HCT116 (cell line): Measurements from ENCODE around the gene SYCP3. TPM values are rescaled to one million over a fixed set of nuclear protein-coding genes. Genes with fewer than 3 reads are reported as not detected.

Experiments used
- ATAC-seq: fragments of 200-7000 bp; cut with Tn5 transposase; 2 replicates; pipeline ENCODE4 v1.9.1; 2020; ENCODE audit warnings: mild to moderate bottlenecking, moderate library complexity
- BruUV-seq: library from RNA; stranded (reverse); fragments of 400-500 nt; replicated peaks from 2 replicates; lab custom pipeline; 2021; lab: Mats Ljungman, UMichigan
- CTCF ChIA-PET: fragments of 300-600 bp; sonication (Branson Sonifier 250); formaldehyde crosslinking; loops from one replicate; lab custom pipeline; 2021; ENCODE audit warnings: antibody characterized with exemption; lab: Charles Lee
- POLR2A ChIA-PET: fragments of 300-600, 350-600 bp; sonication (Branson Sonifier 250); formaldehyde crosslinking; loops from one replicate; lab custom pipeline; 2021; ENCODE audit warnings: antibody characterized with exemption; lab: Charles Lee
- RAD21 ChIA-PET, 2 experiments: fragments of 300-600 bp; sonication (Branson Sonifier 250); formaldehyde crosslinking; loops; one replicate each; lab custom pipeline; 2023; ENCODE audit warnings: low total read pairs in 2 of 2; ENCODE audit not compliant: uncharacterized antibody in 2 of 2, unreplicated experiment in 2 of 2, low non-redundant PET in 1 of 2; lab: Charles Lee
- DNase-seq: peaks from one replicate; pipeline ENCODE4 v3.0.0-alpha.2; 2010; ENCODE audit warnings: low read depth, low spot score
- H2AFZ ChIP-seq: fragments of 200-600 bp; shearing (Covaris generic), sonication (generic); 2 replicates; pipeline ENCODE4 v1.6.1; 2017; ENCODE audit warnings: low read depth, mixed run types, mixed read lengths, antibody characterized with exemption, low read length; ENCODE audit not compliant: poor library complexity, severe bottlenecking
- H3K27ac ChIP-seq: 2 replicates; pipeline ENCODE4 v1.5.1; 2012; ENCODE audit warnings: low read depth, low read length
- H3K27me3 ChIP-seq: fragments of 200-600 bp; sonication (generic); 2 replicates; pipeline ENCODE4 v1.6.1; 2016; ENCODE audit warnings: mixed run types, low read length, mixed read lengths; ENCODE audit not compliant: insufficient read depth
- H3K36me3 ChIP-seq, 2 experiments: fragments of 200-500 bp in 1 of 2; fragments of 200-600 bp in 1 of 2; sonication (Bioruptor generic) in 1 of 2; sonication (generic) in 1 of 2; 2 replicates each; pipeline versions ENCODE4 v1.5.1 to v1.6.1; 2014 to 2016; ENCODE audit warnings: low read length in 2 of 2, inconsistent platforms in 1 of 2, mixed read lengths in 1 of 2, mixed run types in 1 of 2; ENCODE audit not compliant: insufficient read depth in 2 of 2, control insufficient read depth in 1 of 2
- H3K4me1 ChIP-seq, 2 experiments: fragments of 200-600 bp in 1 of 2; sonication (generic) in 1 of 2; 2 replicates each; pipeline versions ENCODE4 v1.5.1 to v1.6.1; 2012 to 2017; ENCODE audit warnings: low read length in 2 of 2, inconsistent platforms in 1 of 2, mild to moderate bottlenecking in 1 of 2, mixed read lengths in 1 of 2, mixed run types in 1 of 2, moderate library complexity in 1 of 2; ENCODE audit not compliant: insufficient read depth in 2 of 2, control insufficient read depth in 1 of 2
- H3K4me2 ChIP-seq: fragments of 200-600 bp; sonication (generic); 2 replicates; pipeline ENCODE4 v1.6.1; 2017; ENCODE audit warnings: mixed run types, low read length, mixed read lengths
- H3K4me3 ChIP-seq, 2 experiments: fragments of 200-600 bp in 1 of 2; sonication (generic) in 1 of 2; replicated peaks in 1 of 2; 2 replicates each; pipeline ENCODE4 v1.5.1; 2011 to 2016; ENCODE audit warnings: low read length in 2 of 2, control low read depth in 1 of 2, low read depth in 1 of 2, mild to moderate bottlenecking in 1 of 2, mixed read lengths in 1 of 2, mixed run types in 1 of 2
- H3K79me2 ChIP-seq: fragments of 200-600 bp; sonication (generic); 2 replicates; pipeline ENCODE4 v1.6.1; 2017; ENCODE audit warnings: mild to moderate bottlenecking, mixed run types, low read length, moderate library complexity, mixed read lengths; ENCODE audit not compliant: insufficient read depth
- H3K9ac ChIP-seq: fragments of 200-600 bp; sonication (generic); 2 replicates; pipeline ENCODE4 v1.6.1; 2016; ENCODE audit warnings: low read length, mixed read lengths
- H3K9me2 ChIP-seq: fragments of 200-600 bp; sonication (generic), shearing (Covaris generic); 2 replicates; pipeline ENCODE4 v1.6.1; 2017; ENCODE audit warnings: mixed run types, mild to moderate bottlenecking, moderate library complexity; ENCODE audit not compliant: insufficient read depth
- H3K9me3 ChIP-seq, 2 experiments: fragments of 200-500 bp in 1 of 2; fragments of 200-600 bp in 1 of 2; sonication (Bioruptor generic) in 1 of 2; sonication (generic) in 1 of 2; 2 replicates each; pipeline ENCODE4 v1.6.1; 2014 to 2017; ENCODE audit warnings: low read length in 2 of 2, mixed read lengths in 2 of 2, inconsistent platforms in 1 of 2, low read depth in 1 of 2, mild to moderate bottlenecking in 1 of 2, mixed run types in 1 of 2, moderate library complexity in 1 of 2; ENCODE audit not compliant: control insufficient read depth in 1 of 2, insufficient read depth in 1 of 2
- H4K20me1 ChIP-seq: fragments of 200-600 bp; sonication (generic), shearing (Covaris generic); 2 replicates; pipeline ENCODE4 v1.6.1; 2017; ENCODE audit warnings: mixed run types, mild to moderate bottlenecking, moderate library complexity; ENCODE audit not compliant: insufficient read depth
- ATF3 ChIP-seq: IDR thresholded peaks from 2 replicates; pipeline ENCODE4 v1.6.1; 2012
- CBX3 ChIP-seq: IDR thresholded peaks from 2 replicates; pipeline ENCODE4 v1.6.1; 2012; ENCODE audit warnings: low read depth
- CEBPB ChIP-seq: IDR thresholded peaks from 2 replicates; pipeline ENCODE4 v1.6.1; 2012; ENCODE audit warnings: low read depth
- CTCF ChIP-seq, 3 experiments: fragments of 200-600 bp in 1 of 3; sonication (generic) in 1 of 3; IDR thresholded peaks in 2 of 3; conservative IDR thresholded peaks in 1 of 3; 2 replicates each; pipeline ENCODE4 v1.5.1; 2012 to 2017; ENCODE audit warnings: low read depth in 2 of 3, low read length in 2 of 3, antibody characterized with exemption in 1 of 3, borderline replicate concordance in 1 of 3, control low read depth in 1 of 3, mild to moderate bottlenecking in 1 of 3, mixed read lengths in 1 of 3, mixed run types in 1 of 3, moderate library complexity in 1 of 3; ENCODE audit not compliant: insufficient read depth in 1 of 3
- EGR1 ChIP-seq: IDR thresholded peaks from 2 replicates; pipeline ENCODE4 v1.6.1; 2012; ENCODE audit warnings: low read depth
- ELF1 ChIP-seq: IDR thresholded peaks from 2 replicates; pipeline ENCODE4 v1.6.1; 2012; ENCODE audit warnings: low read depth, borderline replicate concordance
- EZH2 ChIP-seq: fragments of 200-600 bp; sonication (generic); IDR thresholded peaks from 2 replicates; pipeline ENCODE4 v1.6.1; 2017; ENCODE audit warnings: antibody characterized with exemption, mixed run types
- FOSL1 ChIP-seq: IDR thresholded peaks from 2 replicates; pipeline ENCODE4 v1.6.1; 2012; ENCODE audit warnings: low read depth
- POLR2A ChIP-seq: IDR thresholded peaks from 2 replicates; pipeline ENCODE4 v1.7.0; 2011; ENCODE audit warnings: borderline replicate concordance; ENCODE audit not compliant: insufficient read depth, insufficient read length; ENCODE audit errors: extremely low read depth
- POLR2AphosphoS5 ChIP-seq: IDR thresholded peaks from 2 replicates; pipeline ENCODE4 v1.6.1; 2011; ENCODE audit warnings: mild to moderate bottlenecking, low read depth, low read length, moderate library complexity
- SIN3A ChIP-seq: IDR thresholded peaks from 2 replicates; pipeline ENCODE4 v1.6.1; 2012; ENCODE audit warnings: low read depth
- ZFX ChIP-seq: fragments of 450-650 bp; IDR thresholded peaks from 2 replicates; pipeline ENCODE4 v1.6.1; 2017
- ZNF274 ChIP-seq: fragments of 200-500 bp; sonication (Bioruptor generic); IDR thresholded peaks from 2 replicates; pipeline ENCODE4 v1.6.1; 2014; ENCODE audit warnings: mild to moderate bottlenecking, low read depth, low read length, inconsistent platforms
- intact Hi-C: fragments of 100-400 bp; cut with micrococcal nuclease; formaldehyde crosslinking; loops from 2 replicates; pipeline ENCODE4 v1.10.0; 2022
- total RNA-seq: library from RNA; stranded (reverse); gene quantifications from one replicate; pipeline ENCODE4 v1.2.1, GENCODE V29; 2021; ENCODE audit not compliant: unreplicated experiment
- TF ChIP-seq, protein P1 (sequence below): IDR thresholded peaks from 2 replicates; pipeline ENCODE4 v1.6.1; 2012
- TF ChIP-seq, protein P2 (sequence below): IDR thresholded peaks from 2 replicates; pipeline ENCODE4 v1.6.1; 2011; ENCODE audit warnings: mild to moderate bottlenecking, low read length, moderate library complexity; ENCODE audit not compliant: insufficient replicate concordance; ENCODE audit errors: extremely low read depth
- TF ChIP-seq, protein P3 (sequence below): IDR thresholded peaks from 2 replicates; pipeline ENCODE4 v1.6.1; 2012; ENCODE audit warnings: low read depth

The SYCP3 gene
- total RNA-seq, 1 experiment from 2014 or later, result not detected

DNA sequence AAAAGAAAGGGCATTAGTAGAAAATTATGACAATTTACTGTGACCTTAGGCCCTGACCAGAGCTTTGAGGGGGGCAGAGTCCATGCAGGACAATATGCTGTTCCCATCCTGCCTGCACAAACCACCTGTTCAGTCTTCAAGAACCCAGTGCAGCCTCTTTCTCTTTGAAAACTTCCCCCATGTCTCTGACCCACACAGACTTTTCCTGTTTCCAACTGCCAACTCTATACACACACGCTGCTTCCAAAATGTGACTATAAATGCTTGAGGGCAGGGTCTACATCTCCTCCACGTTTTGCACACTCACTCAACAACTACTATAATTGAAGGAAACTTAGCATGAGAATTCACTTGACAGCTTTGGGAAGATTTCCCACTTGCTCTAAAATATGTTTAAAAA is 36.6 kb upstream of the SYCP3 start:
- Histone ChIP-seq H3K9ac (no peak overlapping the region), H3K27ac (no peak overlapping the region), H3K9me3 (no peaks in the 10 kb centered on the region), H3K9me2 (no peaks in the 10 kb centered on the region), H3K4me2 (no peak overlapping the region), H3K4me3 (no peak overlapping the region), H3K4me1 (no peaks in the 10 kb centered on the region), H3K79me2 (no peaks in the 10 kb centered on the region), H2AFZ (no peak overlapping the region), H3K27me3 (no peaks in the 10 kb centered on the region), H3K36me3 (no peaks in the 10 kb centered on the region), H4K20me1 (peaks cover 3% of the 10 kb centered on the region; the same call in 1 of the 2 replicates)
- intact Hi-C loops, result loop anchor here (10.0 kb wide), 1 partner anchor 709 kb away; the partner anchor contains the start of gene IGF1
- RAD21 ChIA-PET, result no interaction called here
- DNase-seq (no peak), ATAC-seq (no peak)
- CTCF ChIA-PET, result no interaction called here
- POLR2A ChIA-PET, result no interaction called here
- no TSS peak for BruUV-seq
- TF ChIP-seq CBX3, result no peak
- no peak for TF ChIP-seq FOSL1
- TF ChIP-seq ZFX, result no peak
- TF ChIP-seq SIN3A, result no peak
- TF ChIP-seq ATF3, result no peak
- no peak for TF ChIP-seq EZH2
- TF ChIP-seq, protein P1, sequence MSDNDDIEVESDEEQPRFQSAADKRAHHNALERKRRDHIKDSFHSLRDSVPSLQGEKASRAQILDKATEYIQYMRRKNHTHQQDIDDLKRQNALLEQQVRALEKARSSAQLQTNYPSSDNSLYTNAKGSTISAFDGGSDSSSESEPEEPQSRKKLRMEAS, result no peak
- TF ChIP-seq CTCF (IDR thresholded peaks at IDR 0.05 in 2 of 3, conservative IDR thresholded peaks at IDR 0.05 in 1 of 3; ENCODE audit: borderline replicate concordance in 1 of 3, insufficient read depth in 1 of 3, low read depth in 2 of 3, low read length in 2 of 3), result no peak
- TF ChIP-seq POLR2A, result no peak
- TF ChIP-seq, protein P2, sequence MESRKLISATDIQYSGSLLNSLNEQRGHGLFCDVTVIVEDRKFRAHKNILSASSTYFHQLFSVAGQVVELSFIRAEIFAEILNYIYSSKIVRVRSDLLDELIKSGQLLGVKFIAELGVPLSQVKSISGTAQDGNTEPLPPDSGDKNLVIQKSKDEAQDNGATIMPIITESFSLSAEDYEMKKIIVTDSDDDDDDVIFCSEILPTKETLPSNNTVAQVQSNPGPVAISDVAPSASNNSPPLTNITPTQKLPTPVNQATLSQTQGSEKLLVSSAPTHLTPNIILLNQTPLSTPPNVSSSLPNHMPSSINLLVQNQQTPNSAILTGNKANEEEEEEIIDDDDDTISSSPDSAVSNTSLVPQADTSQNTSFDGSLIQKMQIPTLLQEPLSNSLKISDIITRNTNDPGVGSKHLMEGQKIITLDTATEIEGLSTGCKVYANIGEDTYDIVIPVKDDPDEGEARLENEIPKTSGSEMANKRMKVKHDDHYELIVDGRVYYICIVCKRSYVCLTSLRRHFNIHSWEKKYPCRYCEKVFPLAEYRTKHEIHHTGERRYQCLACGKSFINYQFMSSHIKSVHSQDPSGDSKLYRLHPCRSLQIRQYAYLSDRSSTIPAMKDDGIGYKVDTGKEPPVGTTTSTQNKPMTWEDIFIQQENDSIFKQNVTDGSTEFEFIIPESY, result no peak
- TF ChIP-seq ZNF274, result no peak
- no peak for TF ChIP-seq CEBPB
- TF ChIP-seq POLR2AphosphoS5, result no peak
- TF ChIP-seq, protein P3, sequence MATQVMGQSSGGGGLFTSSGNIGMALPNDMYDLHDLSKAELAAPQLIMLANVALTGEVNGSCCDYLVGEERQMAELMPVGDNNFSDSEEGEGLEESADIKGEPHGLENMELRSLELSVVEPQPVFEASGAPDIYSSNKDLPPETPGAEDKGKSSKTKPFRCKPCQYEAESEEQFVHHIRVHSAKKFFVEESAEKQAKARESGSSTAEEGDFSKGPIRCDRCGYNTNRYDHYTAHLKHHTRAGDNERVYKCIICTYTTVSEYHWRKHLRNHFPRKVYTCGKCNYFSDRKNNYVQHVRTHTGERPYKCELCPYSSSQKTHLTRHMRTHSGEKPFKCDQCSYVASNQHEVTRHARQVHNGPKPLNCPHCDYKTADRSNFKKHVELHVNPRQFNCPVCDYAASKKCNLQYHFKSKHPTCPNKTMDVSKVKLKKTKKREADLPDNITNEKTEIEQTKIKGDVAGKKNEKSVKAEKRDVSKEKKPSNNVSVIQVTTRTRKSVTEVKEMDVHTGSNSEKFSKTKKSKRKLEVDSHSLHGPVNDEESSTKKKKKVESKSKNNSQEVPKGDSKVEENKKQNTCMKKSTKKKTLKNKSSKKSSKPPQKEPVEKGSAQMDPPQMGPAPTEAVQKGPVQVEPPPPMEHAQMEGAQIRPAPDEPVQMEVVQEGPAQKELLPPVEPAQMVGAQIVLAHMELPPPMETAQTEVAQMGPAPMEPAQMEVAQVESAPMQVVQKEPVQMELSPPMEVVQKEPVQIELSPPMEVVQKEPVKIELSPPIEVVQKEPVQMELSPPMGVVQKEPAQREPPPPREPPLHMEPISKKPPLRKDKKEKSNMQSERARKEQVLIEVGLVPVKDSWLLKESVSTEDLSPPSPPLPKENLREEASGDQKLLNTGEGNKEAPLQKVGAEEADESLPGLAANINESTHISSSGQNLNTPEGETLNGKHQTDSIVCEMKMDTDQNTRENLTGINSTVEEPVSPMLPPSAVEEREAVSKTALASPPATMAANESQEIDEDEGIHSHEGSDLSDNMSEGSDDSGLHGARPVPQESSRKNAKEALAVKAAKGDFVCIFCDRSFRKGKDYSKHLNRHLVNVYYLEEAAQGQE, result no peak
- no peak for TF ChIP-seq ELF1
- no peak for TF ChIP-seq EGR1
